Esophagus muscularis mucosa (tissue), 3 donors: ENCODE measurements around the gene LIPC.

Experiments used
- CTCF ChIP-seq, 3 experiments: fragments of 200-600 bp in 2 of 3; fragments of 450-650 bp in 1 of 3; sonication (generic) in 2 of 3; IDR thresholded peaks; one replicate each; pipeline ENCODE4 v1.5.1; 2017 to 2019; ENCODE audit warnings: antibody characterized with exemption in 3 of 3, mild to moderate bottlenecking in 2 of 3, moderate library complexity in 1 of 3
- POLR2A ChIP-seq: fragments of 450-650 bp; IDR thresholded peaks from one replicate; pipeline ENCODE4 v1.6.1; 2017; ENCODE audit warnings: antibody characterized with exemption, moderate library complexity, mild to moderate bottlenecking, low read depth
- POLR2AphosphoS5 ChIP-seq, 2 donors: sonication (generic); formaldehyde crosslinking; IDR thresholded peaks; one replicate each; pipeline ENCODE4 v1.6.1; 2017; ENCODE audit warnings: antibody characterized with exemption in 2 of 2

DNA sequence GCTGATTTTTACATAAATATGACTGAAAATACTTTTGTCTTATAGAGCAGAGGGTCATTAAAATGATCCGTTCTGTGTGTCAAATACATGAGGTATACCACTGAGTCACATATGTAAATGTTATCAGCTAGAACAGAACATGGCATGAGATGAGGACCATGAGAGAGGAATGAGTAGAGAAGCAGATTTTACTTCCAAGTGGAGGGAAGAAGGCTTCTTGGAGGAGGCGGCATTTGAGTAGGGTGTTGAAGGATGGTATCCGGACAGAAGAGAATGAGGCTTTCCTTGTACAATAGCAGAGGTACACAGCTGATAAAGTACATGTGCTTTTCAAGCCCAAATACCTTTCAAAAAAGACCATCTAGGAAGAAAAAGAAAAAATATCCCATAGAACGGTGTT is 4.8 kb downstream of the LIPC start:
- no peak for TF ChIP-seq POLR2A
- TF ChIP-seq CTCF (IDR thresholded peaks at IDR 0.05): no peak
- no peak for TF ChIP-seq POLR2AphosphoS5 (IDR thresholded peaks at IDR 0.05)
